GM08714 (cell line): ENCODE measurements around the gene UBA6.
A peak's percentile ranks its signal among the peaks of the same experiment; 100 is the strongest.

Experiments
- H3K4me3 ChIP-seq: fragments of 200-500 bp; sonication (Bioruptor generic); 2 replicates; pipeline ENCODE4 v1.5.1; 2014; ENCODE audit warnings: mild to moderate bottlenecking, low read length, inconsistent platforms
- ZNF274 ChIP-seq: IDR thresholded peaks from 2 replicates; pipeline ENCODE4 v1.6.1; 2012; ENCODE audit warnings: mild to moderate bottlenecking, low read depth, low read length

Gene UBA6

GRCh38 chr4:67700116-67700737 is 728 bp downstream of the UBA6 start:
- peak overlapping the region; percentile 98 for H3K4me3 ChIP-seq
- TF ChIP-seq ZNF274, result no peak

GRCh38 chr4:67699603-67700002 is 1.4 kb downstream of the UBA6 start:
- peak overlapping the region; percentile 98 for H3K4me3 ChIP-seq
- TF ChIP-seq ZNF274, result no peak

- H3K4me3 ChIP-seq, result no peak overlapping the region
- TF ChIP-seq ZNF274, result no peak
These were observed 2.9 kb downstream of the UBA6 start for GRCh38 chr4:67697860-67698687.

GRCh38 chr4:67696061-67696460 is 4.9 kb downstream of the UBA6 start:
- TF ChIP-seq ZNF274, result no peak
- no peak overlapping the region for H3K4me3 ChIP-seq

- no peak overlapping the region for H3K4me3 ChIP-seq
- no peak for TF ChIP-seq ZNF274
These were observed 6.3 kb downstream of the UBA6 start for GRCh38 chr4:67694662-67695061.

- no peak for TF ChIP-seq ZNF274
- H3K4me3 ChIP-seq, result no peak overlapping the region
These were observed 9.6 kb downstream of the UBA6 start for GRCh38 chr4:67691328-67691727.

- no peak overlapping the region for H3K4me3 ChIP-seq
- TF ChIP-seq ZNF274, result no peak
These were observed 13.3 kb downstream of the UBA6 start for GRCh38 chr4:67687636-67688035.

GRCh38 chr4:67685532-67685859 is 15.5 kb downstream of the UBA6 start:
- TF ChIP-seq ZNF274, result no peak
- H3K4me3 ChIP-seq, result no peak overlapping the region

- H3K4me3 ChIP-seq, result no peak overlapping the region
- TF ChIP-seq ZNF274, result no peak
These were observed 16.0 kb downstream of the UBA6 start for GRCh38 chr4:67684839-67685531.

- H3K4me3 ChIP-seq, result no peak overlapping the region
- TF ChIP-seq ZNF274, result no peak
These were observed 18.7 kb downstream of the UBA6 start for GRCh38 chr4:67682266-67682665.

- H3K4me3 ChIP-seq, result no peak overlapping the region
- TF ChIP-seq ZNF274, result no peak
These were observed 20.3 kb downstream of the UBA6 start for GRCh38 chr4:67680581-67681222.

- H3K4me3 ChIP-seq, result no peak overlapping the region
- no peak for TF ChIP-seq ZNF274
These were observed 22.3 kb downstream of the UBA6 start for GRCh38 chr4:67678612-67679011.

- H3K4me3 ChIP-seq, result no peak overlapping the region
- no peak for TF ChIP-seq ZNF274
These were observed 26.9 kb downstream of the UBA6 start for GRCh38 chr4:67674098-67674497.

GRCh38 chr4:67668315-67668714 is 32.6 kb downstream of the UBA6 start:
- TF ChIP-seq ZNF274, result no peak
- no peak overlapping the region for H3K4me3 ChIP-seq
